ENCODE results near the gene HPCAL1. TPM values are rescaled to one million over a fixed set of nuclear protein-coding genes. Genes with fewer than 3 reads are reported as not detected.
"Not testable (repeated sequence)": the region's sequence is repeated elsewhere in the genome, so short reads cannot be mapped to it uniquely, and the experiment has no call there.

HPCAL1 gene
- polyA plus RNA-seq, 3 donors = 30.0 to 44.2 (median 37.2) TPM

DNA sequence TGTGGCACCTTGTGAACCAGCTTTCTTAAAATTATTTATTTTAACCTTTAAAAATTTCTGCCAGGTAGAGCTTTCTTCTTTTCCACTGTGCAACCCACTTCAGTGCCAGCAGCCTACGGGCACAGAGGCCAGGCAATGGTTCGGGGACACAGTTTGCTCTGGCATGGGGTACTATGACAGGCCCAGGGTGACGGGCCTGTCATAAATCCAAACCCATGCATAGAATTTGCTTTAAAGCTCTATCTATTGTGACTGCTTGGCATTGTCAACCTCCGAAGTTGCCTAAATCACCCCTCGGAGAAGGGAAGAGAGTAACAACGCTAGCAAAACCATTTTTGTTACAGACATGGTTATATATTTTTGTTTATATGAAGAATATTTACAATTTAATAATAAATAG, 143.9 kb downstream of the HPCAL1 start:
- no peak overlapping the region for H3K27ac ChIP-seq (ENCODE audit: low read depth, low read length)
- 64 to 85% (median 82%) methylated on average over 6 of the region's 6 CpGs for WGBS, 3 donors

GRCh38 chr2:10447300-10447894, 144.7 kb downstream of the HPCAL1 start:
- H3K27ac ChIP-seq (ENCODE audit: low read depth, low read length) = peak overlapping the region; percentile 97
- WGBS, 3 donors = 3 to 9% (median 7%) methylated on average over 25 to 32 of the region's 32 CpGs

GRCh38 chr2:10447895-10448575, 145.3 kb downstream of the HPCAL1 start, which contains the start of gene ODC1:
TSS of gene ODC1 (minus strand) at chr2:10448327. CDS start at chr2:10445032, 3,295 bp downstream.
- WGBS, 3 donors = 0 to 1% (median 0%) methylated on average over 53 to 98 of the region's 99 CpGs
- peak within 1 kb of the TSS; percentile 97 for H3K27ac ChIP-seq (ENCODE audit: low read depth, low read length)

GRCh38 chr2:10448576-10449485, 146.1 kb downstream of the HPCAL1 start:
- no peak overlapping the region for H3K27ac ChIP-seq (ENCODE audit: low read depth, low read length)
- WGBS, 3 donors = 1 to 3% (median 2%) methylated on average over 59 to 70 of the region's 73 CpGs

DNA sequence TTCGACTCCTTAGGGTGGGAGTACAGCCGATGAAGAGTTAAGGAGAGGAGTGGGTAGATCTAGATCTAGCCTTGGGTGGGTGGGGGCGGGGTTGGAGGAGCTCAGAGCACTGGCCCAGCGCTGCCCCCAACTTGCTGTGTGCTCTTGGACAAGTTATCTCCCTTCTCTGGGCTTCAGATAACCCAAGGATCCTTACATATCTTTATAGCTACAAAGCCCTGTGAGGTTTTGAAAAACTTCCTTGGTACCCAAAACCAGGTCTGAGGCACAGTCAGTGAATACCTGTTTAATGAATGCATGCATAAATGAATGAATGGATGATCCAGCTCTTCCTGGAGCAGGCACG, 146.8 kb downstream of the HPCAL1 start:
- 42 to 59% (median 59%) methylated on average over 5 of the region's 5 CpGs for WGBS, 3 donors
- H3K27ac ChIP-seq (ENCODE audit: low read depth, low read length) = no peak overlapping the region

GRCh38 chr2:10449838-10450691, 147.4 kb downstream of the HPCAL1 start:
- 71 to 76% (median 76%) methylated on average over 22 of the region's 22 CpGs for WGBS, 3 donors
- H3K27ac ChIP-seq (ENCODE audit: low read depth, low read length) = no peak overlapping the region

- no peak overlapping the region for H3K27ac ChIP-seq (ENCODE audit: low read depth, low read length)
- 87 to 98% (median 98%) methylated on average over 6 of the region's 6 CpGs for WGBS, 3 donors
Observed at GRCh38 chr2:10451819-10452218, 149.1 kb downstream of the HPCAL1 start.

DNA sequence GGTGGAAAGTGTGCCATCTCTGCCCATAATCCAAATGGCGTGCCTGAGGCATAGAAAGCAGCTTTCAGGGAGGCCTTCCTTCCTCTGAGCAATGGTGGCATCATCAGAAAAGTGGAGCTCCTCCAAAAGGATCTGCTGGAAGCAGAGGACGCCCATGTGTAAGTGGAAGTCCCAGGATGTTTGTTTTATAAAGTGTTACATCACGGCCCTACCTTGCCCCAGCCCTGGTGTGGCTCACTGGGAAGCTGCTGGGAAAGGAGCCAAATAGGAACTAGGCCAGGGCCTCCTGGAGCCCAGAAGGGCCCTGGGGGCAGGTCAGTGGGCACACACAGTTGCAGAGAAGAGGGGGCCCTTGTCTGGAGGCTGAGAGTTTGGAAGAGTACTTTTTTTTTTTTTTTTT, 149.6 kb downstream of the HPCAL1 start:
- 50 to 59% (median 51%) methylated on average over 3 of the region's 3 CpGs for WGBS, 3 donors
- no peak overlapping the region for H3K27ac ChIP-seq (ENCODE audit: low read depth, low read length)

DNA sequence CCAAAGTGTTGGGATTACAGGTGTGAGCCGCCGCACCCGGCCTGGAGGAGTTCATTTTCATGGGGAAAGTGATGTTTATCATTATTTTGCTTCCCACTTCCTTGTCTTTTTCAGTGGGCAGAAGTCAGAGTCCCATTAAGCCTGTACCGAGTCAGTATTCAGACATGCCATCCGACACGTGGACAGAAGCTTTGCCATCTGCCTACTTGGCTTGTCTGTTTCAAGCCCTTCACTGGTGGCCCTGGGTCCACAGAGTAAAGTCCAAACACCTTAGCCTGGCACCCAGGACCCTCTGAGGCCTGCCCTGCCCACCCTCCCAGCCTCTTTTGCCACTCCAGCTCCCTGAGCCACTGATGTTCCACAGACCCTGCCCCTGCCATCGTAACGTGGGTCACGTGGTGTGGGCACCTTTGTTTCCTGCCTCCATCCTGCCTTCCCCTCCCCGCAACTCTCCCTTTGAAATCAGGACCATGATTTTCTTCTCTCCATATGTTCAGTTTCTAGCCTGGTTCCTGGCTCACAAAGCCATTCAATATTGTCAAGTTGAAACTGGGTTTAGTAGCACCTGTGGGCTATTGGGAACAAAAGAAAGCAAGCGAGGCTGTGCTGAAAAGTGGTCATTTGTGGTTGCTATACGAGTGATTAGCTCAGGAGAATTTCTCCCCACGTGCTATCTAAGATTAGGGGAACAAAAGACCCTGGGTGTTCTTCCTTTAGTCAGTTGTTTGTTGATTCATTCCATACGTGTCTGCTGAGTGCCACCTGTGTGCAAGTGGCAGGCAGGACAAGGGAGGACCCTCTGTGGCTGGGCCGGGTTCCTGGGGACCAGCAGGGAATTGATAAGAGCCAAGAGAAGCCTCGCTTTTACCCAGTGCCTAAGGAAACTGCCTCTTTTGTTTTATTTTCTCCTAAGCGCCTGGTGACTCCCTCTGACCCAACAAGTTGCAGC, 150.5 kb downstream of the HPCAL1 start:
- 84 to 90% (median 87%) methylated on average over 17 of the region's 17 CpGs for WGBS, 3 donors
- no peak overlapping the region for H3K27ac ChIP-seq (ENCODE audit: low read depth, low read length)

GRCh38 chr2:10453905-10454298, 151.2 kb downstream of the HPCAL1 start:
- no peak overlapping the region for H3K27ac ChIP-seq (ENCODE audit: low read depth, low read length)
- WGBS, 3 donors = 88 to 93% (median 90%) methylated on average over 9 of the region's 9 CpGs

DNA sequence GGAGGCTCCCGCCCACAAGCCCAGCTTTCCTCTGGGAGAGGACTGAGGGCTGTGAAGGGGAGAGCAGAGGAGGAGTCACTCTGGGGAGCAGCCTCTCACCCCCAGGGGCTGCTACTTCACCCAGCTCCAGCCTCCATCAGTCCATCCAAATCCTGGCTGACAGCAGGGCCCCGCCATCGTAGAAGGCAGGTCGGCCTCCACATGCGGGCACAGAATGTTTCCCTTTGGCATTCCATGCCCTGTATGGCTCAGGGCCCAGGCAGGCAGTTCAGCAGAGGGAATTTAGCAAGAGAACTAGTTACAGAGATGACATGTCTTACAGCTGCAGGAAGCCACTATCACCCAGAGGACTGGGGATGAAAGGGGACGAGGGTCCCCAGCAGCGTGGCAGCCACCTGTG, 151.8 kb downstream of the HPCAL1 start:
- 79 to 84% (median 80%) methylated on average over 6 to 7 of the region's 7 CpGs for WGBS, 3 donors
- no peak overlapping the region for H3K27ac ChIP-seq (ENCODE audit: low read depth, low read length)

DNA sequence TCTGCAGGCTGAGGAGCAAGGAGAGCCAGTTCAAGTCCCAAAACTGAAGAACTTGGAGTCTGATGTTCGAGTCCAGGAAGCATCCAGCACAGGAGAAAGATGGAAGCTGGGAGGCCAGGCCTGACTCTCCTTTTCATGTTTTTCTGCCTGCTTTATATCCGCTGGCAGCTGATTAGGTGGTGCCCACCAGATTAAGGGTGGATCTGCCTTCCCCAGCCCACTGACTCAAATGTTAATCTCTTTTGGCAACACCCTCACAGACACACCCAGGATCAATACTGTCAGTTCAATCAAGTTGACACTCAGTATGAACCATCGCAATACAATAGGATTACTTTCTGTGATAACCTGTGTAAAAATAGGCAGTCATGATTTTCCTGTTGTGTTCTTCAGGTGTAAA, 154.5 kb downstream of the HPCAL1 start:
- not testable (repeated sequence) for H3K27ac ChIP-seq (ENCODE audit: low read depth, low read length)
- 72 to 90% (median 86%) methylated on average over 3 of the region's 3 CpGs for WGBS, 3 donors

GRCh38 chr2:10457846-10458598, 155.3 kb downstream of the HPCAL1 start:
- WGBS, 3 donors = 51 to 65% (median 58%) methylated on average over 11 of the region's 11 CpGs
- H3K27ac ChIP-seq (ENCODE audit: low read depth, low read length) = no peak overlapping the region

DNA sequence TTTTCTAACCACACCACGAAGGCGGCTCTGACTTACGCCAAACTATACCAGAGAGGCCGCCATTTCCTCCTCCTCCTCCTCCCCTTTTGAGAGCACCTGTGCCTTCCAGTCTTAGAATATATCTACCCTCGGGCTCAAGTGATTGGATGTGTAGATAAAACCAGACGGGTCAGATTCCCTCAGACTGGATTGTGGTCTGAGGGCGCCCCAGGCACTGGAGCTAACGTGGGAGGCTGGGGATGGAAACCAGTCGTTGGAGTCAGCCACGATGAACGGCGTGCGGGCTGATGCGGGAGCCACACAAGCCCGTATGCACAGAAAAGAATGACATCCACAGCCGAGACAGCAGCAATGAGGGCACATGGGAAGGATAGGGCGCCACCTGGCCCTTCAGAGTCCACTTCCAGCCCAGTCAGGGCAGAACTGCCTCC, 157.7 kb downstream of the HPCAL1 start:
- WGBS, 3 donors = 84 to 88% (median 85%) methylated on average over 17 of the region's 17 CpGs
- H3K27ac ChIP-seq (ENCODE audit: low read depth, low read length) = no peak overlapping the region

DNA sequence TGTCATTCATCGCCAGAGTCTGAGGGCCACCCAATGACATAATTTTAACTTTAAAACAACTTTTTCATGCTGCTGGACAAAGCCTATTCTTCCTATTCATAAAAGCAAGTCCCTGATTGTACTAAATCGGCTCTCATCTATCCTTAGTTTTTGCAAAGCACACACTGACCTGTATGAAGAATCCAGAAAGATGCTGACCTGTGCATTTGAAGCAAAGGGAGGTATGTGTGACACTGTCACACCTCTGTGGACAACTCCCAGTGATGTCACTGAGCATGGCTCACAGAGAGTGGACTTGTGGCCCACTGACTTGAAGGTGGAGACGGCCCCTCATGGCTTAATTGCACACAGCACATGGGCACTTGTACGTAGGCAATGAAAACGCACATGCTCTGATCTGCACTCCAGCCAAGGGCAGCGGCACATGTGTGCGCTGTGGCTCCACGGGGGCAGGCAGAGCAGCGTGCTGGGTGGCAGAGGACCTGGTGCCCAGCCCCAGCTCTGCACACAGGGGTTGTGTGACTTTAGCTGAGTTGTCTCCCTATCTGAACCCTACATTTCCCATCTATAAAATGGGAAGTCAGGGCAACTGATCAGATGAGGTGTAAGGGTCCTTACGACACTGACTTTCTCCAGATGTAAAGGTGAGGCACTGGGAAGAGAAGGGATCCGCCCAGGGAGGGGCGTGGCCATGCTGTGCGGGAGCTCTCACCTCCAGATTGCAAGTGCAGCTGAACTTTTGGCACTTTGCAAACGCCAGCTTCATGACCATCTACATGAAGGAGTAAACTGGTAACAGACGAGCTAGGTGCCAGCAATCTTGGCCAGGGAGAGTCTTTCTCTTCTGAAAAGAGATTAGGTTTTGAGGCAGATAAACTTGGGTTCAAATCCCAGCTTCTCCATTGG, 159.7 kb downstream of the HPCAL1 start:
- 59 to 70% (median 67%) methylated on average over 15 of the region's 15 CpGs for WGBS, 3 donors
- H3K27ac ChIP-seq (ENCODE audit: low read depth, low read length) = no peak overlapping the region

DNA sequence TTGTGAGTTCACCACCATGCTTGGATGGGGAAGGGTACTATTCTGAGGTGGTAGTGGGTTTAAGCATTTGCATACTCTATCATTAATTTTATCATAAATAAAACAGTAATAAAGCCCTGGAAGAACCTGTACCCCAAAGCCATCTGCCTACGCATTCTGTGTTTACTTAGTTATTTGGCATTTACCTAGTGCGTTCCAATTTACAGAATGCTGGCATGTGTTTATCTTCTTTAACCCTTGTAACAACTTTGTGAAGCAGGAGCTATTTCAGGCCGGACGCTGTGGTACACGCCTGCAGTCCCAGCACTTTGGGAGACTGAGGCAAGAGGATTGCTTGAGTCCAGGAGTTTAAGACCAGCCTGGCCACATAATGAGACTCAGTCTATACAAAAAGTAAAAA, 163.2 kb downstream of the HPCAL1 start:
- H3K27ac ChIP-seq (ENCODE audit: low read depth, low read length) = no peak overlapping the region
- WGBS, 3 donors = 66 to 95% (median 91%) methylated on average over 5 of the region's 5 CpGs

Measured in adipose tissue (tissue), 3 donors.